ENCODE results near the gene PREX1.
"Not testable (repeated sequence)": the region's sequence is repeated elsewhere in the genome, so short reads cannot be mapped to it uniquely, and the experiment has no call there.

DNA sequence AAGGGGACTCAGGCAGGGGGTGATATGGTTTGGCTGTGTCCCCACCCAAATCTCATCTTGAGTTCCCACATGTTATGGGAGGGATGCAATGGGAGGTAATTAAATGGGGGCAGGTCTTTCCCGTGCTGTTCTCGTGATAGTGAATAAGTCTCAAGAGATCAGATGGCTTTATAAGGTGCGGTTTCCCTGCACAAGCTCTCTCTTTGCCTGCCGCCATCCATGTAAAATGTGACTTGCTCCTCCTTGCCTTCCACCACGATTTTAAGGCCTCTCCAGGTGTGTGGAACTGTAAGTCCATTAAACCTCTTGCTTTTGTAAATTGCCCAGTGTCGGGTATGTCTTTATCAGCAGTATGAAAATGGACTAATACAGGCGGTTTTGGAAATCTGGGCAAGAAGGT lies 52.3 kb downstream of the PREX1 start:
- not testable (repeated sequence) for TF ChIP-seq CTCF (conservative IDR thresholded peaks at IDR 0.05; ENCODE audit: low read depth, low read length); MAFK (IDR thresholded peaks at IDR 0.05; ENCODE audit: low read depth, low read length); POLR2A (IDR thresholded peaks at IDR 0.05; ENCODE audit: low read depth, low read length); CEBPB (IDR thresholded peaks at IDR 0.05; ENCODE audit: low read depth, low read length); SMC3 (IDR thresholded peaks at IDR 0.05; ENCODE audit: low read depth, low read length); RAD21 (IDR thresholded peaks at IDR 0.05; ENCODE audit: low read length); ELK1 (IDR thresholded peaks at IDR 0.05; ENCODE audit: borderline replicate concordance, low read depth, low read length); RCOR1 (IDR thresholded peaks at IDR 0.05; ENCODE audit: insufficient replicate concordance, low read length); MXI1 (IDR thresholded peaks at IDR 0.05; ENCODE audit: borderline replicate concordance, low read depth, low read length); BHLHE40 (IDR thresholded peaks at IDR 0.05; ENCODE audit: low read depth, low read length); RFX5 (IDR thresholded peaks at IDR 0.05; ENCODE audit: low read depth, low read length); CHD1 (IDR thresholded peaks at IDR 0.05; ENCODE audit: low read depth, low read length); MAZ (IDR thresholded peaks at IDR 0.05; ENCODE audit: borderline replicate concordance, low read depth, low read length)
- TF ChIP-seq, protein P1, sequence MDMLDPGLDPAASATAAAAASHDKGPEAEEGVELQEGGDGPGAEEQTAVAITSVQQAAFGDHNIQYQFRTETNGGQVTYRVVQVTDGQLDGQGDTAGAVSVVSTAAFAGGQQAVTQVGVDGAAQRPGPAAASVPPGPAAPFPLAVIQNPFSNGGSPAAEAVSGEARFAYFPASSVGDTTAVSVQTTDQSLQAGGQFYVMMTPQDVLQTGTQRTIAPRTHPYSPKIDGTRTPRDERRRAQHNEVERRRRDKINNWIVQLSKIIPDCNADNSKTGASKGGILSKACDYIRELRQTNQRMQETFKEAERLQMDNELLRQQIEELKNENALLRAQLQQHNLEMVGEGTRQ (IDR thresholded peaks at IDR 0.05; ENCODE audit: low read depth, low read length) = not testable (repeated sequence)
